Coronary artery (tissue), 2 donors: ENCODE results near the gene ZNF415.

Source experiments
- DNase-seq: peaks from one replicate; pipeline ENCODE4 v3.0.0-alpha.2; 2017; ENCODE audit warnings: low spot score
- H3K27ac ChIP-seq, 2 donors: fragments of 200-600 bp; sonication (generic); one replicate each; pipeline ENCODE4 v1.5.1; 2016 to 2019
- H3K4me3 ChIP-seq: fragments of 200-600 bp; sonication (generic); 2 replicates; pipeline ENCODE4 v1.5.1; 2016; ENCODE audit warnings: mild to moderate bottlenecking, moderate library complexity
- CTCF ChIP-seq: fragments of 200-600 bp; sonication (generic); IDR thresholded peaks from one replicate; pipeline ENCODE4 v1.5.1; 2019; ENCODE audit warnings: antibody characterized with exemption

ZNF415 gene

GRCh38 chr19:53076984-53077383 is 55.7 kb downstream of the ZNF415 start:
- Histone ChIP-seq H3K27ac (no peak overlapping the region), H3K4me3 (no peak overlapping the region)
- DNase-seq, result no peak
- no peak for TF ChIP-seq CTCF

GRCh38 chr19:53068834-53069233 is 63.9 kb downstream of the ZNF415 start:
- TF ChIP-seq CTCF, result no peak
- H3K4me3 ChIP-seq, result peak overlapping the region; percentile 20
- H3K27ac ChIP-seq, result no peak overlapping the region
- DNase-seq, result no peak

GRCh38 chr19:53068199-53068598 is 64.5 kb downstream of the ZNF415 start:
- DNase-seq, result no peak
- TF ChIP-seq CTCF, result no peak
- Histone ChIP-seq H3K27ac (no peak overlapping the region), H3K4me3 (peak overlapping the region; percentile 14)

GRCh38 chr19:53057904-53058580 is 74.7 kb downstream of the ZNF415 start:
- no peak for DNase-seq
- H3K4me3 ChIP-seq, result no peak overlapping the region
- TF ChIP-seq CTCF, result no peak
- no peak overlapping the region for H3K27ac ChIP-seq
